Karpas-422 (cell line): Measurements from ENCODE around the gene GREB1. TPM values are rescaled to one million over a fixed set of nuclear protein-coding genes. Genes with fewer than 3 reads are reported as not detected.

Experiments
- DNase-seq: peaks from one replicate; pipeline ENCODE4 v3.0.0-alpha.2; 2015
- H2AFZ ChIP-seq: fragments of 200-600 bp; sonication (generic); 2 replicates; pipeline ENCODE4 v1.6.1; 2014; ENCODE audit warnings: antibody characterized with exemption, low read length, mixed read lengths
- H3K27ac ChIP-seq: fragments of 200-600 bp; sonication (generic); 2 replicates; pipeline ENCODE4 v1.5.1; 2014; ENCODE audit warnings: mild to moderate bottlenecking, low read length, moderate library complexity
- H3K27me3 ChIP-seq: fragments of 200-600 bp; sonication (generic); 2 replicates; pipeline ENCODE4 v1.6.1; 2014; ENCODE audit warnings: low read length, mixed read lengths
- H3K36me3 ChIP-seq: fragments of 200-600 bp; sonication (generic); 2 replicates; pipeline ENCODE4 v1.6.1; 2014; ENCODE audit warnings: low read length, mixed read lengths; ENCODE audit not compliant: insufficient read depth
- H3K4me1 ChIP-seq: fragments of 200-600 bp; sonication (generic); 2 replicates; pipeline ENCODE4 v1.6.1; 2014; ENCODE audit warnings: mild to moderate bottlenecking, low read length, mixed read lengths
- H3K4me2 ChIP-seq: fragments of 200-600 bp; sonication (generic); 2 replicates; pipeline ENCODE4 v1.6.1; 2014; ENCODE audit warnings: low read length, low read depth, mild to moderate bottlenecking; ENCODE audit not compliant: poor library complexity, severe bottlenecking
- H3K4me3 ChIP-seq: fragments of 200-600 bp; sonication (generic); 2 replicates; pipeline ENCODE4 v1.5.1; 2014; ENCODE audit warnings: mild to moderate bottlenecking, antibody characterized with exemption, low read length, mixed read lengths
- H3K79me2 ChIP-seq: fragments of 200-600 bp; sonication (generic); 2 replicates; pipeline ENCODE4 v1.6.1; 2014; ENCODE audit warnings: mild to moderate bottlenecking, low read length, mixed read lengths
- H3K9ac ChIP-seq: fragments of 200-600 bp; sonication (generic); 2 replicates; pipeline ENCODE4 v1.6.0; 2014; ENCODE audit warnings: low read length
- H3K9me2 ChIP-seq: fragments of 200-600 bp; sonication (generic), shearing (Covaris generic); replicated peaks from 2 replicates; pipeline ENCODE4 v1.6.0; 2014; ENCODE audit warnings: mild to moderate bottlenecking, low read length, moderate library complexity; ENCODE audit not compliant: insufficient read depth
- H3K9me3 ChIP-seq: fragments of 300-700, 200-600 bp; sonication (generic); 2 replicates; pipeline ENCODE4 v1.6.1; 2014; ENCODE audit warnings: low read length, mixed read lengths
- H4K20me1 ChIP-seq: fragments of 200-600 bp; sonication (generic); 2 replicates; pipeline ENCODE4 v1.6.1; 2014; ENCODE audit warnings: mild to moderate bottlenecking, antibody characterized with exemption, low read length, low read depth; ENCODE audit not compliant: insufficient read depth
- total RNA-seq: library from RNA; depleted of rRNA; stranded (reverse); fragments of >200 nt; shearing (Covaris generic); gene quantifications from 2 replicates; pipeline ENCODE4 v1.2.3, GENCODE V29; 2014; ENCODE audit warnings: low replicate concordance

GREB1 gene
- total RNA-seq, 1 experiment from 2014 or later: 4.4 TPM

GRCh38 chr2:11547912-11548497, 14.2 kb downstream of the GREB1 start:
- H3K79me2 ChIP-seq: no peaks in the 10 kb centered on the region
- H3K4me2 ChIP-seq: no peak overlapping the region
- no peaks in the 10 kb centered on the region for H3K9me3 ChIP-seq
- no peaks in the 10 kb centered on the region for H3K36me3 ChIP-seq
- H3K9me2 ChIP-seq: no peaks in the 10 kb centered on the region
- H3K27ac ChIP-seq: no peak overlapping the region
- no peak for DNase-seq
- H3K9ac ChIP-seq: no peak overlapping the region
- no peak overlapping the region for H3K4me3 ChIP-seq
- no peaks in the 10 kb centered on the region for H3K27me3 ChIP-seq
- H3K4me1 ChIP-seq: no peaks in the 10 kb centered on the region
- H2AFZ ChIP-seq: no peak overlapping the region
- H4K20me1 ChIP-seq: 0 out of 2 replicates have a peak, but pooled peaks cover 5% of the 10 kb centered on the region

DNA sequence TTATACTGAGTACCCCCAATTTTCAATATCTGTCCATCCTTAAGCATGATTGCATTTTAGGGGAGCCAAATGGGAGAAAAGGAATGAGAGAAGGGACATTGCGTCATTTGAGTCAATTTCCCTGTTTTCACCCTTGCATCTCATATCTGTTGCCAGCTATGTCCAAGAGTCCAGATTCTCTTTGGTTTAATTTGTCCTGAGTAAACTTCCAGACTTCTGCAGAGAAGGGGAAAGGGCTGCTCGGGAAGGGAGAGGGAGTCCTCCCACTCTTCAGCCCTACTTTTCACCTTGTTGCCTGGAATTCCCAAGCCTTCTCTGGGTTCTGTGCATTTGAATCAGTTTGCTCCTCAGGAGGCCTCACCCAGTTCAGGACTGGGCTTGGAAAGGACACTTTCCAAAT, 16.5 kb downstream of the GREB1 start:
- H3K27ac ChIP-seq: no peak overlapping the region
- no peak for DNase-seq
- no peak overlapping the region for H3K4me3 ChIP-seq
- H3K9me3 ChIP-seq: no peaks in the 10 kb centered on the region
- no peaks in the 10 kb centered on the region for H3K36me3 ChIP-seq
- H3K4me1 ChIP-seq: no peaks in the 10 kb centered on the region
- H3K27me3 ChIP-seq: no peaks in the 10 kb centered on the region
- no peaks in the 10 kb centered on the region for H3K79me2 ChIP-seq
- no peak overlapping the region for H3K4me2 ChIP-seq
- H3K9ac ChIP-seq: no peak overlapping the region
- H2AFZ ChIP-seq: no peak overlapping the region
- H4K20me1 ChIP-seq: 0 out of 2 replicates have a peak, but pooled peaks cover 14% of the 10 kb centered on the region
- H3K9me2 ChIP-seq: no peaks in the 10 kb centered on the region

GRCh38 chr2:11550901-11551568, 17.2 kb downstream of the GREB1 start:
- H3K4me3 ChIP-seq: no peak overlapping the region
- no peaks in the 10 kb centered on the region for H3K27me3 ChIP-seq
- no peak overlapping the region for H3K9ac ChIP-seq
- H3K4me1 ChIP-seq: no peaks in the 10 kb centered on the region
- H3K36me3 ChIP-seq: no peaks in the 10 kb centered on the region
- no peaks in the 10 kb centered on the region for H3K9me2 ChIP-seq
- no peaks in the 10 kb centered on the region for H3K79me2 ChIP-seq
- H4K20me1 ChIP-seq: 0 out of 2 replicates have a peak, but pooled peaks cover 14% of the 10 kb centered on the region
- H3K4me2 ChIP-seq: no peak overlapping the region
- no peak overlapping the region for H2AFZ ChIP-seq
- no peak for DNase-seq
- no peaks in the 10 kb centered on the region for H3K9me3 ChIP-seq
- no peak overlapping the region for H3K27ac ChIP-seq

DNA sequence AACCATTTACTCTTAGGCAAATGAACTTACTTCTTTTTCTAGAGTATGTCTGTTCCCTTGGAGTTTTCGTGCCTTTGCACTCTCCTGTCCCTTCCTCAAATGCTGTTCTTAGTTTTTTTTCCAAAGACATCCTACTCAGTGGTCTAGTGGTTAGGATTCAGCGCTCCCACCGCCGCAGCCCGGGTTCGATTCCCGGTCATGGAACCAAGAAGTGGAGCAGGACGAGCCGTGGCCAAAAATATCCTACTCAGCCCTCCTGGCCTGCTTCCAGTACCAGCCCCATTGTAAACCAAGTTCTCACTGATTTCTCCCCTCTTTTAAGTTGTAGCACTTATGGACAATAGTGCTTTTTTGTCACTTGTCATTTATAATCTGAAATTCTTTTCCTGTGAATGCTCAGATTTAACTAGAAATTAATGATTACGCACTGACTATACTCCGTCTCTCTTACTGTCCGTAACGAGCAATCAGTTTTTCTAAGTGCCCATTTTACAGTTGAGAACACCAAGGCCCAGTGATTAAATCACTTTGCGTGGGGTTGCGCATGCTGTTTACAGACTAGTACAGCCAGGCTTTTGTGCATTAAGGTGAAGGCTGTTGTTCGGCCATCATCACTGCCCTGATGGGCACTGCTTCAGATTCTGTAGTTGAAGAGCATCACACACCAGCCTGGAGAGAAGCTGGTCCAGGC, 17.9 kb downstream of the GREB1 start:
- no peaks in the 10 kb centered on the region for H3K4me1 ChIP-seq
- no peaks in the 10 kb centered on the region for H3K9me3 ChIP-seq
- no peak overlapping the region for H3K4me3 ChIP-seq
- no peaks in the 10 kb centered on the region for H3K27me3 ChIP-seq
- H2AFZ ChIP-seq: no peak overlapping the region
- H3K9me2 ChIP-seq: no peaks in the 10 kb centered on the region
- H4K20me1 ChIP-seq: 0 out of 2 replicates have a peak, but pooled peaks cover 14% of the 10 kb centered on the region
- DNase-seq: no peak
- H3K4me2 ChIP-seq: no peak overlapping the region
- H3K27ac ChIP-seq: no peak overlapping the region
- H3K36me3 ChIP-seq: no peaks in the 10 kb centered on the region
- no peaks in the 10 kb centered on the region for H3K79me2 ChIP-seq
- no peak overlapping the region for H3K9ac ChIP-seq

DNA sequence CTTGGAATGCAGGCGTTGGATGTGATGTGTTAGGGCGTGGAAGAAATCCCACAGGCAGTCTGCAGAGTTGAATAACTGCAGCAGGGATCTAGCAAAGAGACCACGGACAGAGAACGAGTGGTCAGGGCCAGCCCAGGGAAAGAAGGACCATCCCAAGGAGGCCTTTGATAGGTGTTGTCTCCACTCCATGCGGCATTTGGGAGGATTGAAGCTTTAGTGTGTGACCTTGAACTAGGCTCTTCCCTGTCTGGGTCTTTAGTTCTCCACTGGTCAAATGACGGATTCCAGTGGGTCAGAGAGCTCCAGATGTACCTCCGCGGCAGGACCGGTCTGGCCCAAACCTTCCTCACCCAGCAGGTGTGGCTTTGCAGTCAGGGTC, 18.4 kb downstream of the GREB1 start:
- Histone ChIP-seq H3K4me1 (no peaks in the 10 kb centered on the region), H3K9me2 (no peaks in the 10 kb centered on the region), H2AFZ (no peak overlapping the region), H3K4me3 (no peak overlapping the region), H3K9me3 (no peaks in the 10 kb centered on the region), H3K4me2 (no peak overlapping the region), H3K79me2 (no peaks in the 10 kb centered on the region), H3K27ac (no peak overlapping the region), H4K20me1 (0 out of 2 replicates have a peak, but pooled peaks cover 14% of the 10 kb centered on the region), H3K9ac (no peak overlapping the region), H3K36me3 (no peaks in the 10 kb centered on the region), H3K27me3 (no peaks in the 10 kb centered on the region)
- DNase-seq: no peak

DNA sequence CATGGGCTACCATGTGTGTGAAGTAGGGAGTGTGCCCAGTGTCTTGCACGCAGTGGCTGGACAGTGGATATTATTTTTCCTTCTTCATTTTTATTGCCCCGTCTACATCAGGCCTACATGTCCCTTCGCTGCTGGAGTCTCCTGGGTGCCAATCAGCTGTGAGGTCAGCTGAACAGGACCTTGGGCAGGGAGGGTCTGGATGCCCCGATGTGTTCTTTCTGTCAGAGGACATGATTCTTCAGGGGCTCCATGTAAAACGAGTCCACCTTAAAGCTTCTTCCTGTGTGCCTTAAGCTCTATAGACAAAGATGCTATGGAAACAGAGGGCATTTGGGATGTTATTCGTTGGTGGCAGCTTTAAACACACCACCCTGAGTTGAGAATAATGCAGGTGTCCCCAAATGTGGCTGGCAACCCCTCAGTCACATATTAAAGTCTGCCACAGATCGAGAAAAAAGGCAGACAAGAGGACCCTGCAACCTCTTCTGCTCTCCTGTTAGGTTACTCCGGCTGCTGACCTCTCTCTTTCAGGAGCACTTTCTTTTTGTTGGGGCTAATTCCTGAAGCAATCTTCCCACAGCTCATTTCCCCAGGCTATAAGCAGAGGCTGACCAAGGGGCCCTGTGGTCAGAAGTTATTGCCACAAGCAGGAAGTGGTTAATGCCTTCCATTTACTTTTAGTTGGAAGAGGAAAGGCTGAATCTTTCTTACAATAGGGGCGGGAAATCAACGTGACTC, 20.0 kb downstream of the GREB1 start:
- Histone ChIP-seq H3K9me2 (no peaks in the 10 kb centered on the region), H3K4me2 (no peak overlapping the region), H3K4me3 (no peak overlapping the region), H3K27ac (no peak overlapping the region), H3K36me3 (no peaks in the 10 kb centered on the region), H3K9me3 (no peaks in the 10 kb centered on the region), H3K27me3 (no peaks in the 10 kb centered on the region), H3K9ac (no peak overlapping the region), H4K20me1 (peaks cover 20% of the 10 kb centered on the region; the same call in 1 of the 2 replicates), H3K79me2 (no peaks in the 10 kb centered on the region), H3K4me1 (no peaks in the 10 kb centered on the region), H2AFZ (no peak overlapping the region)
- no peak for DNase-seq

DNA sequence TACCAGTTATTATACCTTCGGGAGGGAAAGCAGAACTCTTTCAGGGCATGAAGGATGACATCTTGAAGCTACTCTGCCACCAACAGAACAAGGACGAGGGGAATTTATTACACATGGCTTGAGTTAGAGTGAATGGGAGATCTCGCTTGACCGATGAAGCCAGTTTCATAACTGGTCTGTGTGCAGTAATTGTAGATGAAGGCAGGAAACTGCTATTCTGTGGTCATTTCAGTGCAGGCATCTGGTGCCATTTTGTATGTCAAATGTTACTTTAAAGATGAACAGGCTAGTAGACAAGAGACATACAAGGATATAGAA, 20.5 kb downstream of the GREB1 start:
- no peaks in the 10 kb centered on the region for H3K27me3 ChIP-seq
- H3K9ac ChIP-seq: no peak overlapping the region
- no peak overlapping the region for H3K27ac ChIP-seq
- no peaks in the 10 kb centered on the region for H3K4me1 ChIP-seq
- no peak overlapping the region for H2AFZ ChIP-seq
- H3K4me2 ChIP-seq: no peak overlapping the region
- H3K9me2 ChIP-seq: no peaks in the 10 kb centered on the region
- H3K9me3 ChIP-seq: no peaks in the 10 kb centered on the region
- H3K79me2 ChIP-seq: no peaks in the 10 kb centered on the region
- H3K36me3 ChIP-seq: no peaks in the 10 kb centered on the region
- H3K4me3 ChIP-seq: no peak overlapping the region
- peaks cover 20% of the 10 kb centered on the region; the same call in 1 of the 2 replicates for H4K20me1 ChIP-seq
- no peak for DNase-seq
